ENCODE results near the gene PDZK1IP1.
"Not testable (repeated sequence)": the region's sequence is repeated elsewhere in the genome, so short reads cannot be mapped to it uniquely, and the experiment has no call there.

PDZK1IP1 gene

DNA sequence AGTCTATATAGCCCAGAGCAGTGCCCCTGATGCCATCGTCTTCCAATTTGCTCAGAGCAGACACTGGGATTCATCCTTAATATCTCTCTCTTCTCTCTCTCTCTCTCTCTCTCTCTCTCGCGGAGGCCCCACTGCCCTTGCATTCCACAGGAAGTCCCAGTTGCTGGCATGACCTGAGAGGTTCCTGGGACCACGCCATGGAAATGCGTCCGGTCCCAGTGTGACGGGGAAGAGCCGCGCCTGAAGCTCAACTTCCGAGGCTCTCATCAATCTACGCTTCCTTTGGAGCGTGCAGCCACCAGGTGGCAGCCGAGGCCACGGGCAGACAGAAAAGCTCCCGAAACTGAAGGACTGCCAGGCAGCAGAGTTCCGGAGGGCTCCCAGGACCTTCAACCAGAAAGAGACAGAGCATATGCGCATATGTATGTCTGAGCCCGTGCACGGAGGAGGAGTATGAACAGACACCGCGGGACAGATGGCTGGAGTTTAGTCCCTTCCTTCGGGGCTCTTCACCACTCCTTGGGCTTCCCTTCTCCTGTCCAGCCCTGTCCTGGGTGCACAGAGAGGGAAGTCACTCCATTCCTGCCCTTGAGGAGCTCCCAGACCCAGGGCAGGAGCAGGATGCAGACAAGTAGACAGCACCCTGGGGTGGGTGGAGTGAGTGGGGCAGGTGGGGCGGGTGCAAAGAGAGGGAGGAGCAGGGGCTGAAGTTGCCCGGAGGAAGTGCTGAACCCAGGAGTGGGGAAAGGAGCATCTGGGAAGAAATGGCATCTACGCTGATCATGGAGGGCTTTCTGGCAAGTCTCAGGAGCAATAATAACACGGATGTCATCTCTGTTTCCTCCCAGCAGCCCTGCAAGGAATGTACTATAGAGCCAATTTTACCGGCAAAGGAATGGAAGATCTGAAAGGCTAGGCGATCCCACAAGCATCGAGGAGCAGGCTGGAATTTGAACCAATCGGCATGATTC, 10.5 kb downstream of the PDZK1IP1 start:
- peak; percentile 90 for DNase-seq

GRCh38 chr1:47178654-47179016, 11.2 kb downstream of the PDZK1IP1 start:
- DNase-seq, result no peak

- DNase-seq, result no peak
These were observed 11.8 kb downstream of the PDZK1IP1 start for GRCh38 chr1:47178020-47178419.

GRCh38 chr1:47175227-47175934, 14.5 kb downstream of the PDZK1IP1 start:
- peak; percentile 72 for DNase-seq

GRCh38 chr1:47174656-47175020, 15.2 kb downstream of the PDZK1IP1 start:
- DNase-seq, result no peak

DNA sequence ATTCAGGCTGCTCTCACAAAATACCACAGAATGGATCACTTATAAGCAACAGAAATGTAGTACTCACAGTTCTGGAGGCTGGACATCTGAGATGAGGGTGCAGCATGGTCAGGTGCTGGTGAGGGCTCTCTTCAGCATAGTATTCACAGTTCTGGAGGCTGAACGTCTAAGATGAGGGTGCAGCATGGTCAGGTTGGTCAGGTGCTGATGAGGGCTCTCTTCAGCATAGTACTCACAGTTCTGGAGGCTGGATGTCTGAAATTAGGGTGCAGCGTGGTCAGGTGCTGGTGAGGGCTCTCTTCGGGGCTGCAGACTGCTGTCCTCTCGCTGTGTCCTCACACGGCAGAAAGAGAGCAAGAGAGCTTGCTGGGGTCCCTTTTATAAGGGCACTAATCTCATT, 17.1 kb downstream of the PDZK1IP1 start:
- DNase-seq, result no peak

- DNase-seq, result no peak
These were observed 25.3 kb downstream of the PDZK1IP1 start for GRCh38 chr1:47164552-47164951.

GRCh38 chr1:47161298-47162040, 28.4 kb downstream of the PDZK1IP1 start:
- DNase-seq, result no peak

DNA sequence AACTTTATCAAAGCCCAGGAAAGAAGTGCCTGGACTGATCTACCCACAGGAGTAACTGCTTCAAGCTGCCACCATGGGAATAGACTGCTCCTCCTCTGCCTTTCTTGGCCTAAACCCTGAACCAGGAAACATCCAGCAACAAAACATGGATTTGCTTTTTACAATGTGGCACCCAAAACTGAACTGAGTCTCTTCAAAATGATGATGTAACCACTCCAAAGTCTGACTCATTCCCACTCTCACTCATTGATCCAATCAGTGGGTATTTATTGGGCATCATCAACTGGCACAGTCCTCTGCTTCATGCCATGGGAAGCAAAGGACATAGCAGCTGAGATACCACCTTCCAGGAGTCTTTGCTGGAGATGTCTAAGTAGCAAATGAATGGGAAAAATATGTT, 29.1 kb downstream of the PDZK1IP1 start:
- no peak for DNase-seq

- not testable (repeated sequence) for DNase-seq
These were observed 31.9 kb downstream of the PDZK1IP1 start for GRCh38 chr1:47157957-47158356.

DNA sequence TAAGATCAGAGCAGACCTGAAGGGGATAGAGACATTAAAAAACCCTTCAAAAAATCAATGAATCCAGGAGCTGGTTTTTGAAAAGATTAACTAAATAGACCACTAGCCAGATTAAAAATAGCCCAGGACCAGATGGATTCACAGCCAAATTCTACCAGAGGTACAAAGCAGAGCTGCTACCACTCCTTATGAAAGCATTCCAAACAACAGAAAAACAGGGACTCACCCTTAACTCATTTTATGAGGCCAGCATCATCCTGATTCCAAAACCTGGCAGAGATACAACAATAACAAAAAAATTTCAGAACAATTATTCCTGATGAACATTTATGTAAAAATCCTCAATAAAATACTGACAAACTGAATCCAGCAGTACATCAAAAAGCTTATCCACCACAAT, 33.4 kb downstream of the PDZK1IP1 start:
- not testable (repeated sequence) for DNase-seq

- DNase-seq, result not testable (repeated sequence)
These were observed 40.7 kb downstream of the PDZK1IP1 start for GRCh38 chr1:47149162-47149561.

GRCh38 chr1:47147047-47147785, 42.6 kb downstream of the PDZK1IP1 start:
- DNase-seq, result no peak

DNA sequence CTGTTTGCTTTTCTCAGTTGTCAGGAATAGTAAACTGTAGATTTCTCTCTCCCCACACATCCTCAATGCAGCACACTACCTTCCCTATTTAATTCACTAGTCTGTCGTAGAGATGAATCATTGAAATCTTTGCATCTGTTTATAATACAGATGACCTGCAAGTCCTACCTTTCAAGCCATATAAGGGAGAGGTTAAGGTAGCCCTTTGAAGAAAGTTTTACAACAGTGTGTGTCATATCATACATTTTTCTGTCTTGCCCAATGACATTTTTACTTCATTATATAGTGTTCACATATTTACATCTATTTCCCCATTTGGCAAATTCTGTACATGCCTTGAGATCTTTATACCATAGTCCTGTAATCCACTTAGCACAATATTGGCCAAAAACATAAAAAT, 43.3 kb downstream of the PDZK1IP1 start:
- not testable (repeated sequence) for DNase-seq

GRCh38 chr1:47143654-47144053, 46.2 kb downstream of the PDZK1IP1 start:
- DNase-seq, result not testable (repeated sequence)

DNA sequence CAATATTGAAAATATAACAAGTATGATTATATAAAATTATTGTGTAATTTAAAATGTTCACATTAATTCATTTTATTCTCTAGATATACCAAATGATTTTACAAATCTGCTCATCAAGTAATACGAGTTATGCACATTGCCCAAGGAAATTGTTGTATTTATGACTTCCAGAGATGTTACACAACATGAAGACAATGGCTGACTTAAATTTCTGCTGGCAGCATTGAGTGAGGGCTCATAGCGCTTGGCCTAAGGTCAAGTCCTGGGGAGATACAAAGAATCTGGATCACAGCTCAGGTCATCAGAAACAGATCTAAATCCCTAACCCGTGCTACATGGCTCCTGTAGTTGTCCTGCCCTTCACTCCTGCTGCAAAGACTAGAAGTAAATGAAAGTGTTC, 49.5 kb downstream of the PDZK1IP1 start:
- not testable (repeated sequence) for DNase-seq

DNA sequence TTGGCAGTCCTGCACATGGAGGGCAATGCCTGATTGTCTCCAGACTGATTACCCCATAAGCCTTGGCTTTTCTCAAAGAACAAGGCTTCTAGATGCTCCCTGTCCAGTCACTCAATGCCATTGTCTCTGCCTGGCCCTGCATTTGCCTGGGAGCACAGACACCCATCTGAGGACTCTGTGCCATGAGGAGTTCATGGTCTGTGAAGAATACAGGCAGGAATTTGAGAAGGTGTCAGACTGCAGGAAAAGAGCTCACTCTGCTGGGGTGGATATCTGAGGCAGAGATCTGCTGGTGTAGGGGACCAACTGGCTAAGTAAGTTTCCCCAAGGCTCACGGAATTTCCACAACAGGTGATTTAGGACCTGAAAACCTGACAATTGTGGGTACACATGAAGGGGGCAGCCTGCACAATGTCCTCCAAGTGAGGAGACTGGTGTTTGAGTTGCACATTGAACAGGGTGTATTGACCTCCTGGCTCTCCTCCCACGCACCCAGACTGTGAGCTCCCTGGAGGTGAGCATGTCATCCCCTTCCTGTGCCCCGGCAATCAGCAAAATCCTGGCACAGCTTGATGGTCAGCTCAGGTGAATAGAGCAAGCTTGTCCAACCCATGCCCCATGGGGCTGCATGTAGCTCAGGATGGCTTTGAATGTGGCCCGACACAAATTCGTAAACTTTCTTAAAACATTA, 51.8 kb downstream of the PDZK1IP1 start:
- DNase-seq, result no peak

GRCh38 chr1:47137198-47137597, 52.6 kb downstream of the PDZK1IP1 start, which contains the start of gene CYP4A22:
CYP4A22 (plus strand) TSS chr1:47137441; CDS start chr1:47137486, 45 bp downstream.
- DNase-seq, result no peak

Data from NCI-H345 (cell line).